Astrocyte of the spinal cord (primary cell): Measurements from ENCODE around the gene PFKFB3.
A peak's percentile ranks its signal among the peaks of the same experiment; 100 is the strongest.
"Not testable (repeated sequence)": the region's sequence is repeated elsewhere in the genome, so short reads cannot be mapped to it uniquely, and the experiment has no call there.

ENCODE experiments used
- DNase-seq: peaks from one replicate; pipeline ENCODE4 v3.0.0; 2011; ENCODE audit warnings: low read depth, low spot score
- H3K4me3 ChIP-seq: 2 replicates; pipeline ENCODE4 v1.5.1; 2011; ENCODE audit warnings: low read depth, mild to moderate bottlenecking, low read length, moderate library complexity
- in situ Hi-C: cut with HindIII; loops from 2 replicates; pipeline ENCODE4 v1.10.0; 2017; ENCODE audit warnings: low sequenced_read_pairs
- TF ChIP-seq, protein P1 (sequence below): IDR thresholded peaks from 2 replicates; pipeline ENCODE4 v1.5.1; 2012; ENCODE audit warnings: low read depth, mild to moderate bottlenecking, low read length, inconsistent platforms

PFKFB3 gene

DNA sequence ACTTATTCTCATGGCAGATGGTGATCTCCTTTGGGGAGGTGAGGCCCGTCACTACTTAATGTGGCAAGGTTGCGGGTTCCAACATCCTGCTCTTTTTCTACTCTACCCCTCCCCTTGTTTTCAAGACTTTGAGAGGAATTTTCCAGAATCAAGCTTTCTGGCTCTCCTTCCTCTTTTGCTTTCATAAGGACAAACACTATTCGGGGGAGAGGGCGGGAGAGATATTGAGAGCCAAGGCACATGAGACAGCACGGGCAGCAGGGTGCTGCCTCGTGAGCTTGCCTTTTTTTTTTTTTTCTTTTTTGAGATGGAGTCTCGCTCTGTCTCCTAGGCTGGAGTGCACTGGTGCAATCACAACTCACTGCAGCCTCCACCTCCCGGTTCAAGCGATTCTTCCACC, 6.9 kb upstream of the PFKFB3 start:
- no peak overlapping the region for H3K4me3 ChIP-seq
- TF ChIP-seq, protein P1, sequence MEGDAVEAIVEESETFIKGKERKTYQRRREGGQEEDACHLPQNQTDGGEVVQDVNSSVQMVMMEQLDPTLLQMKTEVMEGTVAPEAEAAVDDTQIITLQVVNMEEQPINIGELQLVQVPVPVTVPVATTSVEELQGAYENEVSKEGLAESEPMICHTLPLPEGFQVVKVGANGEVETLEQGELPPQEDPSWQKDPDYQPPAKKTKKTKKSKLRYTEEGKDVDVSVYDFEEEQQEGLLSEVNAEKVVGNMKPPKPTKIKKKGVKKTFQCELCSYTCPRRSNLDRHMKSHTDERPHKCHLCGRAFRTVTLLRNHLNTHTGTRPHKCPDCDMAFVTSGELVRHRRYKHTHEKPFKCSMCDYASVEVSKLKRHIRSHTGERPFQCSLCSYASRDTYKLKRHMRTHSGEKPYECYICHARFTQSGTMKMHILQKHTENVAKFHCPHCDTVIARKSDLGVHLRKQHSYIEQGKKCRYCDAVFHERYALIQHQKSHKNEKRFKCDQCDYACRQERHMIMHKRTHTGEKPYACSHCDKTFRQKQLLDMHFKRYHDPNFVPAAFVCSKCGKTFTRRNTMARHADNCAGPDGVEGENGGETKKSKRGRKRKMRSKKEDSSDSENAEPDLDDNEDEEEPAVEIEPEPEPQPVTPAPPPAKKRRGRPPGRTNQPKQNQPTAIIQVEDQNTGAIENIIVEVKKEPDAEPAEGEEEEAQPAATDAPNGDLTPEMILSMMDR, result no peak
- in situ Hi-C loops, result no loop called here
- DNase-seq, result peak; percentile 42

DNA sequence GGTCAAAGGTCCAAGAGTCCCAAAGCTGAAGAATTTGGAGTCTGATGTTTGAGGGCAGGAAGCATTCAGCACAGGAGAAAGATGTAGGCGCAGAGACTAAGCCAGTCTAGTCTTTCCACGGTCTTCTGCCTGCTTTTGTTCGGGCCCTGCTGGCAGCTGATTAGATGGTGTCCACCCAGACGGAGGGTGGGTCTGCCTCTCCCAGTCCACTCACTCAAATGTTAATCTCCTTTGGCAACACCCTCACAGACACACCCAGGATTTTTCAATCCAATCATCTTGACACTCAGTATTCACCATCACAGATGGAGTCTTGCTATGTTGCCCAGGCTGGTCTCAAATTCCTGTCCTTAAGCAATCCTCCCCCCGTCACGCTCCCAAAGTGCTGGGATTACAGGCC, 6.2 kb upstream of the PFKFB3 start:
- DNase-seq, H3K4me3 ChIP-seq, in situ Hi-C loops: not testable (repeated sequence)

GRCh38 chr10:6197321-6197720, 5.4 kb upstream of the PFKFB3 start:
- no peak for DNase-seq
- in situ Hi-C loops, result no loop called here
- H3K4me3 ChIP-seq, result no peak overlapping the region
- TF ChIP-seq, protein P1, result no peak

- TF ChIP-seq, protein P1, result no peak
- no peak for DNase-seq
- in situ Hi-C loops, result no loop called here
- no peak overlapping the region for H3K4me3 ChIP-seq
Measured at GRCh38 chr10:6198171-6198570, 4.6 kb upstream of the PFKFB3 start.

DNA sequence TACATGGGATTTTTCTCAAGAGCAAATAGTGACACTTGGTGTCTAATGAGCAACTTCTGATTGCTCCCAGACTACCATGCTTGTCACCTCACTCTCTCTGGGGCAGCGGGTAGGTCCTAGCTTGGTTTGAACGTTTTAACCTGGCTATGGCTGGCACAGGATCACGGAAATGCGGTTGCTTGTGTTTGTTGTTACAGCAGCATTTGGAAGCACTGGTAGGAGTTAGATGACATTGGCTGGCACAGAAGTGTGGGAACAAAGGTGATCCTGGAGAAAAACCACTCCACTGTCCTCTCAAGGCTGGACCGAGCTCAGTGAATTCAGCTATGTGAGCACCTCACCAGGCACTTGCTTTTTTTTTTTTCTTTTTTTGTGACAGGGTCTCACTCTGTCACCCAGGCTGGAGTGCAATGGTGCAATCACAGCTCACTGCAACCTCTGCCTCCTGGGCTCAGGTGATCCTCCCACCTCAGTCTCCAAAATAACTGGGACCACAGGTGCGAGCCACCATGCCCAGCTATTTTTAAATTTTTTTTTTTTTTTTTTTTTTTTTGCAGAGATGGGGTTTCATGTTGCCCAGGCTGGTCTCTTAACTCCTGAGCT, 3.5 kb upstream of the PFKFB3 start:
- no peak overlapping the region for H3K4me3 ChIP-seq
- in situ Hi-C loops, result no loop called here
- TF ChIP-seq, protein P1, result no peak
- DNase-seq, result no peak

DNA sequence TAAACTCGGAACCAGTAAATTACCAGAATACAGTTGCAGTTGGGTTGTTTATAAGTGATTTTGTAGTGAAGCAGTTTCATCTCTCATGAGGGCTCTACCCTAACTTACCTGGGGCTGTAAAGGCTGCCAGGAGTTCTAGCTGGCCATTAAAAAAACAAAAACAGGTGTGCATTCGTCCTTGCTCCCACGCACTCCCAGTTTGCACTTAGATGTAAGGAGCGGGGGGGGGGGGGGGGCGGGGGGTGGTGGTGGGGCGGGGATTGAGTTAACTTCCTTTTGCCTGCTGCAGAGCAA, 2.3 kb upstream of the PFKFB3 start:
- H3K4me3 ChIP-seq, result peak overlapping the region; percentile 40
- TF ChIP-seq, protein P1, result no peak
- no peak for DNase-seq
- in situ Hi-C loops, result no loop called here

- in situ Hi-C loops, result no loop called here
- DNase-seq, result peak; percentile 29
- TF ChIP-seq, protein P1, result no peak
- H3K4me3 ChIP-seq, result peak overlapping the region; percentile 40
Measured at GRCh38 chr10:6200734-6201515, 1.8 kb upstream of the PFKFB3 start.
